Activated CD8-positive, alpha-beta memory T cell treated with anti-CD3 and anti-CD28 coated beads, Interleukin-2, amount 50 U/mL, for 24 hours (primary cell): ENCODE results near the gene ANK3.

ENCODE experiments used
- DNase-seq: peaks from one replicate; pipeline ENCODE4 v3.0.0-alpha.2; 2020; ENCODE audit errors: extremely low read depth

The ANK3 gene

DNA sequence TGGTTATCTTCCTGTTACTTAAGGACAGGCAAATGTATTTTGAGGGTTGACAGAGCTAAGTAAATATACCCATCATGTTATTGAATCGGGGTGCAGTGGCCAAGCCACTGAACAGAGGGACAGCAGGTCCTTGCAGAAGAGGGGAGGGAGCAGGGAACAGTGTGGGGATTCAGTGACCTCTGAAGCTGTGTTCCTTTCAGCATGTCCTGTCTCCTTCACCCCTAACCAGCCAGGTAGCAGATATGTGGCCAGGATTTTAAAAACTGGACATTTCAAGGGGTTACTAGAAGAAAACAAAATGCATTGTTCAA is 12.7 kb downstream of the ANK3 start:
- DNase-seq: no peak

DNA sequence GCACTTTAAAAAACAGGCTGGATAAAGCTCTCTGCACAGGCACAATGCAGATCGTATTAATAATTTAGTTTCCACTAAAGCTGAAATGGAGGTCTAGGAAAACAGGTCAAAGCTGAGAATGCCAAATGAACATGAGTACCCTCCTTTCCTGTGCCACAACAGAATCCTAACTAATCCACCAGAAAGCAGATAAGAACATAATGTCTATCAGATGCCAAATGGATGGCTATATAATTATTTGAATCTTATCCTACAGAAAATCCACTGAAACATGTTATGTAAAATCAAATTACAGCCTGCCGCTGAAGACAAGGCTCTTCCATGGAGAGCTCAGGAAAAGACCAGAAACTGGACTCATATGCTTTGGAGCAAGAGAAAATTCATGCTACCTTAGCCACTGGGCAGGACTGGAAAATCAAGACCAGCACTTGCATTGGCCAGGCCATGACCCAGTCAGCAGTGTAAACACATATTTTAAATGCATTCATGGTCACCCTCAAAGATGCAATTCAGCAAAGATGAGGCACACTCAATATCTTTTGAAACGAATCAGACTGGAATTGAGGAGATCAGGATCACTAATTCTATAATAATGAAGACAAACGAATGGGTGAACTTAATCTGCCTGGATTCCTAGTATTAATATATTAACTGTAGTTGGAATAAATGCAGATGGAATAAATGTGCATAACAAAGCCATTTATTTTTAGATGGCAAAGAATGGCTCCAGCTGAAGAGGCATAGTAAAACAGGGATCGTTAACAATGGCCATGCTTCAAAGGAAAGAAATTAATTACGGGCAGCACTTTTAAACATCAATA is 13.2 kb downstream of the ANK3 start:
- DNase-seq: no peak

DNA sequence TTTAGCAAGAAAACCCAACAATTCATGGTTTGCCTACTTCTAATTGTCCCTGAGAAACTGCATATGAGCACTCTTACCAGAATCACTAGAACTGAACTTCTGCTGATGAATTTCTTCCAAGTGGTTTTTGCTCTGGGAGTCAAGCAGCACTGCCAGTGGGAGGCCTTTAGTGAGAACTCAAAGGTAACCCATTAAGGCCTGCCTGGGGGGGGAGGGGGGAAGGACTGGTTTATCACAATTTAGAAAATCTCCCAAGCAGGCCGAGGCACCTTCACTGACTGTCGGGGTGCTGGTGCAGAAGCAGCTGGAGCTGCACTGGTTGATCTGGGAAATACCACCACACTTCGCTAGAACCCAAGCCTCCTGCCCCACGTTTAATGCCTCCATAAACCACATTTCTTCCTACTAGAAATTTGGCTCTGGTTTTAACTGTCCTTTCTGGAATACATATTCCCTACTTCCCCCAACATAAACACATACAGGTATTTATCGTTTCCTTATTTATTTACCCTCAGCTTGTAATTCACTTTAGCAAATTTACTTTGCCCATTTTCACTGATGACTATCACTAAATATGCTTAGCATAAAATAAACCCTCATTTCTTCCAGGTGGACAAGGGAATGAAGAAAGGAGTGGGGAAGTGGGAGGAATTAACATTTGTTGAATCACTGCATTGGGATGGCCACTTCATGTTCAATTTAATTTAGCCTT is 14.2 kb downstream of the ANK3 start:
- DNase-seq: no peak

DNA sequence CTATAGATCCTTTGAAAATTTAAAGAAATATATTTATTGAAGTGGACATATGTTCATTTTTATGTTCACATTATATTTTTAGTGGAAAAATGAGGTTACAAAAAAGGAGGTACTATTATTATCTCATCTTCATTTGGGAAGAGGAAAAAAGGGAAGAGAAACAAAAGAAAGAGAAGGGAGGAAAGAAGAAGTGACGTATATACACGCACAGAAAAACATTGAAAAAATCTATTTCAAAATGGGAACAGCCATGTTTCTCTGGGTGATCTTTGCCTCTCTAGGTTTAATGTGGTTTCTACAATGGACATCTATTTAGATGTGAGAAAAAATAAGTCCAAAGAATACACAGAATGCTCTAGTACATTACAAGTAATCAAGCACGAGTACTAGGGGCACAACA is 14.8 kb downstream of the ANK3 start:
- no peak for DNase-seq

- no peak for DNase-seq
Measured at GRCh38 chr10:60372436-60372835, 17.2 kb downstream of the ANK3 start.

DNA sequence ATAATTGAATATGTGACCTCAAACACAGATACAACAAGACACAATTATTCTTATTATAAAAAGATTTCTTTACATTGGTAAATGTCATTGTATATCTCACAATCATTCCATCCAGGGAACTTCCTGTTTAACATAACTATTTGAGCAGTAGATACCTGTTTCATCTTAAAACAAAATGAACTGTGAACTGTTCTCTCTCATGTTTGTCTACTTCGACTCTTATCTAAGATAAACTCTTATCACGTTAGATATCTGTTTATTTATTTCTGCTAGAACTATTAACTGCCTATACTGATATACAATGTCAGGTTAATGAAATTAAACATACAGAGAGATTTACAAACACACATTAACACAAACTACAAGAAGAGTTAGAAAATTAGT is 20.1 kb downstream of the ANK3 start:
- DNase-seq: no peak

GRCh38 chr10:60368875-60369546 is 20.7 kb downstream of the ANK3 start:
- DNase-seq: no peak

DNA sequence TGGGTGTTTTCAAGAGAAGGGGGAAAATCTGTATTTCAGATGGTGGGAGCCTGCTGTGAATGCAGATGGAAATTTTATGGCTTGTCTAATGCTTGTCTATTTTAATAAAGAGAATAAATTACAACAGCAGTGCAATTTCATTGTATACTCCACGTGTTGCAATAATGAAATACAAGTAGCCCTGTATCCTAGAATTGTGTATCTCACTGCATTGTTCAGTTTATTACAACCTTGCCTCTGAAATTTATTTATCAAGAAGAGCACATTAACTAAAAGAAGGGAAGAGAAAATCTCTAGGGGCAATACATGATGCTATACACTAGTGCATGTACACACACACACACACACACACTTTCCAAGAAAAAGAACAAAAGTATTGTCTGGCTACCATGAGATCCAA is 21.8 kb downstream of the ANK3 start:
- DNase-seq: no peak

- DNase-seq: no peak
Measured at GRCh38 chr10:60367431-60367830, 22.2 kb downstream of the ANK3 start.

GRCh38 chr10:60367024-60367423 is 22.7 kb downstream of the ANK3 start:
- no peak for DNase-seq

- no peak for DNase-seq
Measured at GRCh38 chr10:60363187-60363586, 26.5 kb downstream of the ANK3 start.

DNA sequence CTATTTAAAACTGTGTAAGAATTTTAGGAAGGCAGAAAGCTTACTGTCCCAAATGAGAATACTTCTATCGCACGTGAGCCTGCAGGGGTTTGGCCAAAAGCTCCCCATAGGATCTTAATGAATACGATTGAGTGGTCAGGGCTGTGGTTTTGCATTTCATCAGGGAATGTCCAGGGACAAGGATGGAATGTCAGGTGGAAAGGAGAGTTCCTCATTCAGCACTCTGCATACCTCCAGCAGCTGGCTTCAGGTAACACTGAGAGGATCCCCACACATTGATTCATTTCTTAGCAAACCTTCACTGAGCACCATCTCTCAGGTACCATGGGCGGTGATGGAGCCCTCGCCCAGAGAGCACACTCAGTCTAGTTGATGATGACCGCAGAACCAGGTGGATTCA is 27.2 kb downstream of the ANK3 start:
- DNase-seq: no peak

- no peak for DNase-seq
Measured at GRCh38 chr10:60359066-60359465, 30.6 kb downstream of the ANK3 start.

DNA sequence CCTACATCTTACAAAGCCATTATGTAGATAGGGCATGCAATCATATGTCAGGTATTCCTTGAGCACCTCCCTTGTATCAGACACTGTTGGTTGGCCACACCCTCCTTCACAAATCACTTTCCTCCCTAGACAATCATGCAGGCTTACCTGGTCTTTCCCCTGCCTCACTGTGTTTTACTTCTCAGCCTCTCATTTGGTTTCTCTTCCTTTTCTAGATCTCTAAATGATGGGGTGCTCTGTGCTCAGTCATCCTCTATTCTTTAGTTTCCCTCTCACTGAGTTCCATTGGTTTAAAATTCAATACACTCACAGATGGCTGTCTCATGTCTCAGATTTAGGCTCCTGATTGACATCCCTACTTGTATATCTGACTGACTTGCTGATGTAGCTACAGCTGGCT is 31.4 kb downstream of the ANK3 start:
- DNase-seq: no peak

- DNase-seq: no peak
Measured at GRCh38 chr10:60353519-60354258, 36.0 kb downstream of the ANK3 start.

DNA sequence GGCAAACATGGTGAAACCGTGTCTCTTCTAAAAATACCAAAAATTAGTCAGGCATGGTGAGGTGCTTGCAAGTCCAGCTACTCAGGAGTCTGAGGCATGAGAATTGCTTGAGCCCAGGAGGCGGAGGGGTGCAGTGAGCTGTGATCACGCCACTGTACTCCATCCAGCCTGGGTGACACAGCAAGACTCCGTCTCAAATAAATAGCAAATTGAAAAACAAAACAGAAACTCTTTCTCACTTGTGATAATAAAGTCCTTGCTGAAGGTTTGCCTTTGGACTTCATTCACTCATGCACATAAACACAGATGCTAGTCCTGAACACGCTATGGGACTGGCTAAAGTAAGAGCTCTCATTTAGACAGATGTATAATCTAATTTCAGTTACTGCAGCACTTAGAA is 37.6 kb downstream of the ANK3 start:
- DNase-seq: no peak

DNA sequence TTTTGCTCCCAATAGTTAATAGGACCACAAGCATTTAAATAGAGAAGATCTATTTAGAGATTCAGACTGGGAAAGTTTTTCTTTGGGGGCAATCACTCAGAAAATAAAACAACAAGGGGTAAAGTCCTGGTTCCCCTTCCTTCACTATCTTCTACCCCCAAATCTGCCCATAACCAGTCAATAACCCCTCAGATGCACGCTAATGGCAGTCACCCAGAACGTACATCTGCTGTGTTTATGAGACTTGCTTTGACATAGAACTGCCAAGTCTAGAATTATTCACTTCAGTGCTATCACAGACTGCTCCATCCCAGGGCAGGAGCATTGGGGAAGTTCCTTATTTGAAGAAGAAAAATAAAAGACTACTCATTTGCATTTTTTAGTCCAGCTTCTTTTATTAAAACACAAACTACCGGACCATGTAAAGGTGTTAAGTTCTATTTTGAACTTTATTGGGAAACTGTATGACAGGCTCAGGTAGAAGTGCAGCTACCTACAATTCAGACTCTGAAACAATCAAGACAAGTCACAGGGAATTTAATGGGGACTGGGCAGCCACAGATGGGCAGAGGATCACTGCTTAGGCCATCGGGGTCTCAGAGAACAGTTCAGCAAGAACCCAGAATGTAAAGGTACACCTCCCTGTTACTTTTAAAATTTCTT is 38.4 kb downstream of the ANK3 start:
- DNase-seq: no peak

DNA sequence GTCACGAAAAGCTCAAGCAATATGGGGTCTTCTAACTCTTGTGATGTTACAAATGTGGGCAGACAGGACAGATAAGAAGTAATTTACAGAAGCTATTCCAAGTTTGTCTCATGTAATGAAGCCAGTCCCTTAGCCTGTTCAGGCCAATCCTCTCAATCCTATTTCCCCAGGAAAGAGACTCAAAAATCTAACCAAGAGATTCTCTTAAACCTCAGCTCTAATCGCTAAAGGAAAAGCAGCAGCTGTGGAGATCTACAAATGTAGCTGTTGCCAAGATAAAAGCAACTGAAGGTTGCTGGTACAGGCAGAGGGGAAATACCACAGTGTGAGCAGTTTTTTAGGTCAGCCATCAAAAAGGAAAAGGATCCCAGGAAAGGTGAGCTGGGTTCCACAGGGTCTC is 39.3 kb downstream of the ANK3 start:
- DNase-seq: no peak

- no peak for DNase-seq
Measured at GRCh38 chr10:60349426-60349825, 40.2 kb downstream of the ANK3 start.

GRCh38 chr10:60348982-60349381 is 40.7 kb downstream of the ANK3 start:
- no peak for DNase-seq

DNA sequence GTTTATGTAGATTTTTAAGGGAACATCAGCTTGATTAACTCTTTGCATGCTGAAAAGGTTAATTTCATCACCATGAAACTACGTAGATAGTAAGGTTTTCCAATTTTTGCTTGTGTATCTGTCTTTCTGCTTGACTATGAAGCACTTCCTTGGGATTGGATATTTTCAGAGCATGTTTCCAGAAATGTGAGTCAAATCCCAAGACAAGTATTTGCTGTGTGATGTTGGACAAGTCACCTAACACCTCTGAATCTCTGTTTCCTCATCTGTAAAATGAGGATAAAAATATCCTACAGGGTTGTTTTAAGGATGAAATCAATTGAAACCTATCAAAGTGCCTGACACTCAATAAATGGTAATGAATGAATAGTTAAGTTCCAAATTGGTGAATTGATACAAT is 42.4 kb downstream of the ANK3 start:
- no peak for DNase-seq

GRCh38 chr10:60346661-60347060 is 43.0 kb downstream of the ANK3 start:
- DNase-seq: no peak
